Measurements from ENCODE around the gene ASPSCR1.

GRCh38 chr17:82034371-82035011 lies 57.1 kb downstream of the ASPSCR1 start:
- TF ChIP-seq ZNF8 (CRISPR knock-in tag; IDR thresholded peaks at IDR 0.05) (no peak), ARNTL (CRISPR knock-in tag; IDR thresholded peaks at IDR 0.05; ENCODE audit: borderline replicate concordance, low read depth) (no peak), PATZ1 (CRISPR knock-in tag; IDR thresholded peaks at IDR 0.05; ENCODE audit: borderline replicate concordance) (no peak), ZFP30 (CRISPR knock-in tag; IDR thresholded peaks at IDR 0.05) (no peak), ZNF565 (CRISPR knock-in tag; conservative IDR thresholded peaks at IDR 0.05; ENCODE audit: low read depth) (no peak), RARB (CRISPR knock-in tag; IDR thresholded peaks at IDR 0.05) (no peak), TCF4 (CRISPR knock-in tag; IDR thresholded peaks at IDR 0.05; ENCODE audit: borderline replicate concordance) (no peak), TOX (CRISPR knock-in tag; IDR thresholded peaks at IDR 0.05; ENCODE audit: borderline replicate concordance) (no peak), ZFP3 (CRISPR knock-in tag; IDR thresholded peaks at IDR 0.05) (no peak), GLIS3 (CRISPR knock-in tag; IDR thresholded peaks at IDR 0.05) (no peak)
- TF ChIP-seq, protein P1, sequence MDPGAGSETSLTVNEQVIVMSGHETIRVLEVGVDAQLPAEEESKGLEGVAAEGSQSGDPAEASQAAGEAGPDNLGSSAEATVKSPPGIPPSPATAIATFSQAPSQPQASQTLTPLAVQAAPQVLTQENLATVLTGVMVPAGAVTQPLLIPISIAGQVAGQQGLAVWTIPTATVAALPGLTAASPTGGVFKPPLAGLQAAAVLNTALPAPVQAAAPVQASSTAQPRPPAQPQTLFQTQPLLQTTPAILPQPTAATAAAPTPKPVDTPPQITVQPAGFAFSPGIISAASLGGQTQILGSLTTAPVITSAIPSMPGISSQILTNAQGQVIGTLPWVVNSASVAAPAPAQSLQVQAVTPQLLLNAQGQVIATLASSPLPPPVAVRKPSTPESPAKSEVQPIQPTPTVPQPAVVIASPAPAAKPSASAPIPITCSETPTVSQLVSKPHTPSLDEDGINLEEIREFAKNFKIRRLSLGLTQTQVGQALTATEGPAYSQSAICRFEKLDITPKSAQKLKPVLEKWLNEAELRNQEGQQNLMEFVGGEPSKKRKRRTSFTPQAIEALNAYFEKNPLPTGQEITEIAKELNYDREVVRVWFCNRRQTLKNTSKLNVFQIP (CRISPR knock-in tag; IDR thresholded peaks at IDR 0.05; ENCODE audit: borderline replicate concordance, low read depth): no peak
- TF ChIP-seq, protein P2, sequence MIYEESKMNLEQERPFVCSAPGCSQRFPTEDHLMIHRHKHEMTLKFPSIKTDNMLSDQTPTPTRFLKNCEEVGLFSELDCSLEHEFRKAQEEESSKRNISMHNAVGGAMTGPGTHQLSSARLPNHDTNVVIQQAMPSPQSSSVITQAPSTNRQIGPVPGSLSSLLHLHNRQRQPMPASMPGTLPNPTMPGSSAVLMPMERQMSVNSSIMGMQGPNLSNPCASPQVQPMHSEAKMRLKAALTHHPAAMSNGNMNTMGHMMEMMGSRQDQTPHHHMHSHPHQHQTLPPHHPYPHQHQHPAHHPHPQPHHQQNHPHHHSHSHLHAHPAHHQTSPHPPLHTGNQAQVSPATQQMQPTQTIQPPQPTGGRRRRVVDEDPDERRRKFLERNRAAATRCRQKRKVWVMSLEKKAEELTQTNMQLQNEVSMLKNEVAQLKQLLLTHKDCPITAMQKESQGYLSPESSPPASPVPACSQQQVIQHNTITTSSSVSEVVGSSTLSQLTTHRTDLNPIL (CRISPR knock-in tag; IDR thresholded peaks at IDR 0.05; ENCODE audit: low read depth): no peak
